SIG-M5 (cell line): ENCODE results near the gene GAL3ST1.
A peak's percentile ranks its signal among the peaks of the same experiment; 100 is the strongest.
"Not testable (repeated sequence)": the region's sequence is repeated elsewhere in the genome, so short reads cannot be mapped to it uniquely, and the experiment has no call there.

Experiments
- DNase-seq: peaks from one replicate; lab custom pipeline; 2025; lab: John Stamatoyannopoulos, UW

Gene GAL3ST1

GRCh38 chr22:30596886-30597285 is 22.4 kb upstream of the GAL3ST1 start:
- DNase-seq, result no peak

DNA sequence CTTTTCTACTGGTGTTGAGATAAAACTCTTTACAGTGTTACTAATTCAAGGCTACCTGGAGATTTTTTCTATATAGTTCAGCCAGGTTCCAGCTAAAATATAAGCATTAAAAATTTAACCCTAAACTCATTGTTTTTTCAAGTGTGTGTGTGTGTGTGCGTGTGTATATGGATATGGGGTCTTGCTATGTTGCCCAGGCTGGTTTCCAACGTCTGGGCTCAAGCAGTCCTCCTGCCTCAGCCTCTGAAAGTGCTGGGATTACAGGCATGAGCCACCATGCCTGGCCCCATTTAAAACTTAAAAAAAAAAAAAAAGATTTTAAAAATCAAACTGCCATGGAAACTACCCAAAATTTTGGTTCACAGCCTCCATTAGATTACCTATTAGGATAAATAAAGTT is 21.7 kb upstream of the GAL3ST1 start:
- DNase-seq, result no peak

- not testable (repeated sequence) for DNase-seq
Measured at GRCh38 chr22:30592360-30592713, 17.9 kb upstream of the GAL3ST1 start.

- peak; percentile 85 for DNase-seq
Measured at GRCh38 chr22:30591588-30592359, 17.3 kb upstream of the GAL3ST1 start, which contains the start of gene PES1. Gene PES1, minus strand, starts transcription at chr22:30591910. Its CDS starts 77 bp downstream, at chr22:30591833.

- no peak for DNase-seq
Measured at GRCh38 chr22:30591191-30591587, 16.7 kb upstream of the GAL3ST1 start.

DNA sequence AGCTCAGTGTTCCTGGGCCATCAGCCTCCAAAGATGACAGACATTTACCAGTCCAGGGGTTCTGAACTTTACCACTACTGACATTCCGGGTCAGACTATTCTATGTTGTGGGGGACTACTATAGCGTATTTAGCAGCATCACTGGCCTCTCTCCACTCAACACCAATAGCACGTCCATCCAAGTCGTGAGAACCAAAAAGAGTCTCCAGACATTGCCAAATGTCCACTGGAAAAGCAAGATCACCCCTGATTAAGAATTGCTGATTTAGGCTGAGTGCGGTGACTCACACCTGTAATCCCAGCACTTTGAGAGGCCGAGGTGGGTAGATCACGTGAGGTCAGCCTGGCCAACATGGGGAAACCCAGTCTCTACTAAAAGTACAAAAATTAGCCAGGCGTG is 11.9 kb upstream of the GAL3ST1 start:
- no peak for DNase-seq

GRCh38 chr22:30584441-30584840 is 10.0 kb upstream of the GAL3ST1 start:
- no peak for DNase-seq

DNA sequence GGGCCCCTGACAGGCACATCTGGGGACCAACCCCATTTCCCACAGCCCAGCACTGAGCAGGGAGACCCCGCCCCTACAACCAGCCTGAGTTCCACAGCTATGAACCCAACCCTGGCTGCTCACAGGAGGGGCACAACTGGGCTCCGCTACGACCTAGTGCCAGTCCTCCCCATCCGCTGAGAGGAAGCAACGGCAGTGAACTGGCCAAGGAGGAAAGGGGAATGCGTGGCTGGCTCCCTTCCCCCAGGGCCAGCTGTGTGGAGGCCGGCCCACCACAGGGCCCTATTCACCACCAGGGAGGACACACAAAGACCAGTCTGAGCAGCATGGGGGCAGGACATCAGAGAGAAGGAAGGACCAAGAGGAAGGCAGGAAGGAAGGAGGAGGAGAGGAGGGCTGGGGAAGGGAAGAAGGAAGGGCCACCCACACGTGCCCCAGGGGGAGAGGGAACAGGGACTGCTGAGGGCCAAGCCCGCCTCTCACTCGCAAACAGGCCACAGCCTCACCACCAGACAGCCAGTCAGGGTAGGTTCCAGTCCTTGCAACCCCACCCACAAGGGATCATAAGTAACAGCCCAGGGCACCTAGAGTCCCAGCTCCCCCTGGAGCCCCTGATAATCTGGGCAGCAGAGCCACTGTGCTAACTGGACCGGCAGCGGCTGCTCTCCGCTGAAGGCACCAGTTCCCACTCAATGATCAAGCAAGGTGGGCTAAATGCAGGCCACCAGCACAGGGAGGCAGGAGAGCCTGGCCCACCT is 8.5 kb upstream of the GAL3ST1 start:
- DNase-seq, result no peak

- no peak for DNase-seq
Measured at GRCh38 chr22:30582051-30582450, 7.6 kb upstream of the GAL3ST1 start.

- no peak for DNase-seq
Measured at GRCh38 chr22:30580896-30581295, 6.4 kb upstream of the GAL3ST1 start.

GRCh38 chr22:30578481-30578880 is 4.0 kb upstream of the GAL3ST1 start:
- no peak for DNase-seq

- no peak for DNase-seq
Measured at GRCh38 chr22:30575859-30576258, 1.4 kb upstream of the GAL3ST1 start.

DNA sequence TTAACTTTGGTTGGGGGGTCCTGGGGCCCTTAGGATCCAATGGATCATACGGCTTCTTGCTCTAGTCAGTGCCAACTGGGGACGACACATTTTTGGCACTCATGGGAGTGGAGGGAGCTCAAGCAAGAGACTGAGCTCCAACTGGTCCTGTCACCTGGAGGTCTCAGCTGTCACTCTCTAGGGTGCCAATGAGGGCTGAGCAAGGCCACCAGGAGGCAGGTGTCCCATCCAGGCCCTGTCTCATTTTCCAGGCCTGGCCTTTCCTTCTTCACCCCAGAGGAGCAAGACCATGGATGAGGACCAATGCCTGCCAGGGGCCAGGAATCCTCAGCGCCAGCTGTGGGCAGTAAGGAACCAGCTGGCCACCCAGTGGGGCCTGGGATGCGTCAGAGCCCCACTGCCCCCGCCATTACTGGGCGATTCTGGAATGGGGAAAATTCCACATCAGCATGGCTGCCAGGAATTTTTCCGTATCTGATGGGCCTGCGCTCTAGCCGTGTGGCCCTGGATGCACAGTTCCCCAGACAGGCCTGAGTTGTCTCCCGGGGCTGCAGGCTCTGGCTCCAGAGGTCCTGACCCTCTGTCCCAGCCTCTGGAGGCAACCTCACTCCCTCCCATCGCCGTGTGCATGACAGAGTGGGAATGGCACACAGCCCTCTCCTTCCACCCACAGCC is 669 bp upstream of the GAL3ST1 start:
- no peak for DNase-seq

DNA sequence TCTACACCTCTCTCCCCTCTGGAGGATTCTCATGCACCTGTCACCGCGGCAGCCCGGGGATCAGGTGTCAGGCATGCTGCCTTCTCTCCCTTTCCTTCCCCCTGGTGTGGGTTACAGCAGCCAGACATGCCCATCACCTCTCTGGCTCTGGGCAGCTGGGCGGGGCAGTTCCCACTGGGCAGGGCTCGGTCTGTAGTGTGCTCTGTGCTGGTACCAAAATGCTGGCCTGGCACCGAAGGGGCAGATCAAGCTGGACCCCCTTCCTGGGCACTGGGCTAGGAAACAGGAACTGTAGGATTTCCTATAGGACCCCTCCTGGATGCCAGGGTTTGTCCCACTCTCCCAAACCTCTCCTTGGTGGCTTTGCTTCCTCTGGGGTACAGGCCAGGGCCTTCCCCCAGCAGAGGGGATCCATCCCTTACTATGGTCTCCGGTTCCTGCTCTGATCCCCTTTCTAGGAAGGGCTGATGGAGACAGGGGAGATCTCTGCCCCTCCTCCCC is 821 bp downstream of the GAL3ST1 start:
- DNase-seq, result no peak

DNA sequence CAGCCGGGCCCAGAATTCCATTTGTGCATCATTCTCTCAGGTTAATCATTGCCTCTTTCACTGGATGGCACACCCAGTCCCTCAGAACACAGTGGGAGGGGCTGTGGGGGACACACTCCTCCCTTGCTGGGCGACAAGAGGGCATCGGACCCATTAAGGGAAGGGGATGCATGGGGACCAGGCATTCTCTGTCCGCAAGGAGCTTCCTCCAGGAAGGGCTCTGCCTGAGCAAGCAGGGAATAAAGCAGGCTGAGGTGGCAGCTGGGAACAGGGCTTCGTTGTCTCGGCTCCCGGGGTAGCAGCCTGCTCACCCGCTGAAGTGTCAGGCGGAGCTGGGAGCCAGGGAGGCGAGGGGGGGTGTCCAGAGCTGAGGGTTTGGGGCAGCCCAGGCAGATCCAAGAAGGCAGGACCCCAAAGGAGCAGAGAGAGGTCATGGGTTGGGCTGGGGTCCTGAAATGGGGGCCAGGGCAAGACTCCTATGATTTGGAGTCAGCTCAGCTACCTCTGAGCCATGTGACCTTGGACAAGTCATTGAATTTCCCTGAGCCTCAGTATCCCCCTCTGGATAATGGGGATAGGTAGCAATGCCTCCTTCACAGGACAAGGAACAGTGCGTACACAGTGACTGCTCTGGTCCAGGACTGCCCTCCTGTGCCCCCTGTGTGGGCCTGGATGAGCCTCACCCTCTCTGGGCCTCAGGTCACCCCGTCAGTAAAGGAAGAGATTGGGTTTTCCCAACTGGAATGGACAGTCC is 1.4 kb downstream of the GAL3ST1 start:
- no peak for DNase-seq

GRCh38 chr22:30572210-30572609 is 2.3 kb downstream of the GAL3ST1 start:
- DNase-seq, result no peak

DNA sequence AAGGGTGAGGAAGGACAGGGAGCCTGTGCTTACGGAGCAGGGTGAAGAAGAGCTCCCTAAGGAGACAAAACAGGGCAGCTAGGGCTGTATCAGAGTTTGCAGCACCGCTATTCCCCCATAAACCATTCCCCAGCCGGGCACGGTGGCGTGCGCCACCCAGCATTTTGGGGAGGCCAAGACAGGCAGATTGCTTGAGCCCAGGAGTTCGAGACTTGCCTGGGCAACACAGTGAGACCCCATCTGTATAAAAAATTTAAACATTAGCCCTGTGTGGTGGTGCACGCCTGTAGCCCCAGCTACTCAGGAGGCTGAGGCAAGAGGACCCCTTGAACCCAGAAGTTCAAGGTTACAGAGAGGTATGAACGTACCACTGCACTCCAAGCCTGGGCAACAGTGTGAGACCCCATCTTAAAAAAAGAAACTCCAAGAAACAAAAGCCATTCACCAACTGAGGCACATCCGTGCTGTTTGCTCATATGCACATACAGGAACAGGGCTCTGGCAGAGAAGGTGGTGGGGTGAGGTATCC is 4.7 kb downstream of the GAL3ST1 start:
- DNase-seq, result no peak

DNA sequence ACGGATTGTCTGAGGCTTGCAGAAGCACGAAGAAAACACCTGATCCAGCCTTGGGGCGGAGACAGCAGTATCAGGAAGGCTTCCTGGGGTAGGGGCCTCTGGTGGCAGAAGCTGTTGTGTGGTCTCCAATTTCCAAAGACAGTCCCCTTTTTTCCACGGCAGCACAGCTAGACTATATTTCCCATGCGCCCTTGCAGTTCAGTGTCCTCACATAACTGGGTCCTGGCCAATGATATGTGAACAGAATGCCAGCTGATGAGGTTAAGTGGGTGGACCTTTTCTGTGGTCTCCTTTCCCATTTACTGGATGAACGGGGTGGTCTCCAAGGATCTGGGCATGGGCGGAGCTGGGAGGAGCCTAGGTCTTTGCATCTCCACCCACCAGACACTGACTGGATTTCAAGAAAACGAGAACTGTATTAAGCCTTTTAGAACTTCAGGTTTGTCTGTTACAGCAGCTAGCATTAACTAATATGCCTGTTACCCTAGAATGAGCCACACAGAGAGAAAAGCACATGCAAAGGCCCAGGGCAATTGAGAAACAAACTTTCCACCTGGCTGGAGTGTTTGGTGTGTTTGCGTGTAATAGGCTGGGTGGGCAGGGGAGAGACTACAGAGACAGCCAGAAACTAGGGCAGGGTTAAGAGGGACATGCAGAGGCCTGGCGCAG is 6.2 kb downstream of the GAL3ST1 start:
- no peak for DNase-seq

DNA sequence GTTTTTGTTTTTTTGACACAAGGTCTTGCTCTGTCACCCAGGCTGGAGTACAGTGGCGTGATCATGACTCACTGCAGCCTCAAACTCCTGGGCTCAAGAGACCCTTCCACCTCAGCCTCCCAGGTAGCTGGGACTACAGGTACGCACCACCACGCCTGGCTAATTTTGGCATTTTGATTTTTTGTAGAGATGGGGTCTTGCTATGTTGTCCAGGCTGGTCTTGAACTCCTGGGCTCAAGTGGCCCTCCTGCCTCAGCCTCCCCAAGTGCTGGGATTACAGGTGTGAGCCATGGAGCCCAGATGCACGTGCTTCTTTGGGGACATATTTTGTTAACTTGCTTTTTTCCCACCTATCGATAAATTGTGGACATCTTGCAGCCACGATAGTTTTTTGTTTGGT is 7.2 kb downstream of the GAL3ST1 start:
- not testable (repeated sequence) for DNase-seq

GRCh38 chr22:30566125-30566524 is 8.3 kb downstream of the GAL3ST1 start:
- DNase-seq, result no peak

GRCh38 chr22:30565341-30565740 is 9.1 kb downstream of the GAL3ST1 start:
- no peak for DNase-seq
